Measurements from ENCODE around the gene ZBTB32.

The ZBTB32 gene

DNA sequence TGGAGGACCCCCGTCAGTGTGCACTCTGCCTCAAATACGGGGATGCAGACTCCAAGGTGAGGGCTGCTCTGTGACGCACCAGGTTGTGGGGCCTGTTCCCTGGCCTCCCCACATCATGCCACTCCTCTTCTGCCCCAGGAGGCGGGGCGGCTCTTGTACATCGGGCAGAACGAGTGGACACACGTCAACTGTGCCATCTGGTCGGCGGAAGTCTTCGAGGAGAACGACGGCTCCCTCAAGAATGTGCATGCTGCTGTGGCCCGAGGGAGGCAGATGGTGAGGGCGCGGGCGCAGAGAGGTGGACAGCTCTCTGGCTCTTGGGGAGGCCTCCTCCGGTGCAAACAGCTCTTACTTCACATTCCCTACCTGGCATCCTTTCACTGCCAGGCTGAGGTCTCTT is 24.7 kb downstream of the ZBTB32 start:
- in situ Hi-C loops (cut with HindIII; ENCODE audit: low sequenced_read_pairs), result no loop called here
- no peak for DNase-seq (ENCODE audit: low read depth)
- H3K4me3 ChIP-seq (ENCODE audit: low read depth, low read length), result no peak overlapping the region
- TF ChIP-seq, protein P1, sequence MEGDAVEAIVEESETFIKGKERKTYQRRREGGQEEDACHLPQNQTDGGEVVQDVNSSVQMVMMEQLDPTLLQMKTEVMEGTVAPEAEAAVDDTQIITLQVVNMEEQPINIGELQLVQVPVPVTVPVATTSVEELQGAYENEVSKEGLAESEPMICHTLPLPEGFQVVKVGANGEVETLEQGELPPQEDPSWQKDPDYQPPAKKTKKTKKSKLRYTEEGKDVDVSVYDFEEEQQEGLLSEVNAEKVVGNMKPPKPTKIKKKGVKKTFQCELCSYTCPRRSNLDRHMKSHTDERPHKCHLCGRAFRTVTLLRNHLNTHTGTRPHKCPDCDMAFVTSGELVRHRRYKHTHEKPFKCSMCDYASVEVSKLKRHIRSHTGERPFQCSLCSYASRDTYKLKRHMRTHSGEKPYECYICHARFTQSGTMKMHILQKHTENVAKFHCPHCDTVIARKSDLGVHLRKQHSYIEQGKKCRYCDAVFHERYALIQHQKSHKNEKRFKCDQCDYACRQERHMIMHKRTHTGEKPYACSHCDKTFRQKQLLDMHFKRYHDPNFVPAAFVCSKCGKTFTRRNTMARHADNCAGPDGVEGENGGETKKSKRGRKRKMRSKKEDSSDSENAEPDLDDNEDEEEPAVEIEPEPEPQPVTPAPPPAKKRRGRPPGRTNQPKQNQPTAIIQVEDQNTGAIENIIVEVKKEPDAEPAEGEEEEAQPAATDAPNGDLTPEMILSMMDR (IDR thresholded peaks at IDR 0.05; ENCODE audit: low read depth, low read length, missing control alignments), result no peak

DNA sequence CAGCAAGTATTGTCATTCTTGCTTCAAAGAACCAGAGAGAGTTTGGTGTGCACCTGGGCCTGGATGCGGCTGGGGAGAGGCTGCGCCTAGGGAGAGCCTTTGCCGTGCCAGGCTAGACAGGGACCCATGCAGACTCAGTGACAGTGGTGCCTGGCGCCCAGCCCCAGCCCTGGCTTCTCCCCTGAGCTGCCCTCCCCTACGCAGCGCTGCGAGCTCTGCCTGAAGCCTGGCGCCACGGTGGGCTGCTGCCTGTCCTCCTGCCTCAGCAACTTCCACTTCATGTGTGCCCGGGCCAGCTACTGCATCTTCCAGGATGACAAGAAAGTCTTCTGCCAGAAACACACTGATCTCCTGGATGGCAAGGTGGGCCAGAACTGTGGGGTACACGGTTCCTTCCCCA is 25.4 kb downstream of the ZBTB32 start:
- in situ Hi-C loops (cut with HindIII; ENCODE audit: low sequenced_read_pairs), result no loop called here

DNA sequence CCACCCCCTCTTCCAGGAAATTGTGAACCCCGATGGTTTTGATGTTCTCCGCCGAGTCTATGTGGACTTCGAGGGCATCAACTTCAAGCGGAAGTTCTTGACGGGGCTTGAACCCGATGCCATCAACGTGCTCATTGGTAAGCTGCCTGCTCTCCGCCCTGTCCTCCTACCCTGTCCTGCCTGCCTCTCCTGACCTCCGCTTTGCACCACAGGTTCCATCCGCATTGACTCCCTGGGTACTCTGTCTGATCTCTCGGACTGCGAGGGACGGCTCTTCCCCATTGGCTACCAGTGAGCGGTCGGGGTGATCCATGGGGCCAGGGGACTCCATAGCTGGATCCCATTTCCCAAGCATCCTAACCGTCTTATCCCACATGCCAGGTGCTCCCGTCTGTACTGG is 26.0 kb downstream of the ZBTB32 start:
- TF ChIP-seq, protein P1 (IDR thresholded peaks at IDR 0.05; ENCODE audit: low read depth, low read length, missing control alignments), result no peak
- no peak for DNase-seq (ENCODE audit: low read depth)
- H3K4me3 ChIP-seq (ENCODE audit: low read depth, low read length), result no peak overlapping the region
- in situ Hi-C loops (cut with HindIII; ENCODE audit: low sequenced_read_pairs), result no loop called here

More for the DNA sequence above, 25.4 kb downstream of the ZBTB32 start:
- no peak overlapping the region for H3K4me3 ChIP-seq (ENCODE audit: low read depth, low read length)
- TF ChIP-seq, protein P1 (IDR thresholded peaks at IDR 0.05; ENCODE audit: low read depth, low read length, missing control alignments), result no peak
- no peak for DNase-seq (ENCODE audit: low read depth)

DNA sequence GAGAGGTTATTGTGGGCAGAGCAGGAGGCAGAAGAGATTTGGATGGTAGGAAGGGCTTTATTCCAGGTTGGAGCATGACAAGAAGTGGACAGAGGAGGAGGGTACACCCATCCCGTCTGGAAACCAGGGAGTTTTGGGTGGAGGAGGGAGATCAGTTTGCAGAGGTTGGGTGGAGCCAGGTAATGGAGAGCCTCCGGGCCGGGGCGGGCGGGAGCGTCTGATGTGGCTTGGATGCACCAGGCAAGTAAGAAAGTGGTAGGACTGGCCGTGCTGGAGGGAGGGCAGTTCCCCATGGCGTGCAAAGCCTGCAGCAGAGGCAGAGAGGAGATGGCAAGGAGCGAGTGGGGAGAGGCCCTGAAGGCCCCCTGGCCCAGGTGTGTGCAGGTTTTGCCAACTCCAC is 27.0 kb downstream of the ZBTB32 start:
- H3K4me3 ChIP-seq (ENCODE audit: low read depth, low read length), result no peak overlapping the region
- TF ChIP-seq, protein P1 (IDR thresholded peaks at IDR 0.05; ENCODE audit: low read depth, low read length, missing control alignments), result no peak
- in situ Hi-C loops (cut with HindIII; ENCODE audit: low sequenced_read_pairs), result no loop called here

GRCh38 chr19:35731779-35732405 is 27.5 kb downstream of the ZBTB32 start:
- in situ Hi-C loops (cut with HindIII; ENCODE audit: low sequenced_read_pairs), result no loop called here
- TF ChIP-seq, protein P1 (IDR thresholded peaks at IDR 0.05; ENCODE audit: low read depth, low read length, missing control alignments), result no peak
- no peak overlapping the region for H3K4me3 ChIP-seq (ENCODE audit: low read depth, low read length)
- no peak for DNase-seq (ENCODE audit: low read depth)

More for the DNA sequence above, 27.0 kb downstream of the ZBTB32 start:
- DNase-seq (ENCODE audit: low read depth), result no peak

DNA sequence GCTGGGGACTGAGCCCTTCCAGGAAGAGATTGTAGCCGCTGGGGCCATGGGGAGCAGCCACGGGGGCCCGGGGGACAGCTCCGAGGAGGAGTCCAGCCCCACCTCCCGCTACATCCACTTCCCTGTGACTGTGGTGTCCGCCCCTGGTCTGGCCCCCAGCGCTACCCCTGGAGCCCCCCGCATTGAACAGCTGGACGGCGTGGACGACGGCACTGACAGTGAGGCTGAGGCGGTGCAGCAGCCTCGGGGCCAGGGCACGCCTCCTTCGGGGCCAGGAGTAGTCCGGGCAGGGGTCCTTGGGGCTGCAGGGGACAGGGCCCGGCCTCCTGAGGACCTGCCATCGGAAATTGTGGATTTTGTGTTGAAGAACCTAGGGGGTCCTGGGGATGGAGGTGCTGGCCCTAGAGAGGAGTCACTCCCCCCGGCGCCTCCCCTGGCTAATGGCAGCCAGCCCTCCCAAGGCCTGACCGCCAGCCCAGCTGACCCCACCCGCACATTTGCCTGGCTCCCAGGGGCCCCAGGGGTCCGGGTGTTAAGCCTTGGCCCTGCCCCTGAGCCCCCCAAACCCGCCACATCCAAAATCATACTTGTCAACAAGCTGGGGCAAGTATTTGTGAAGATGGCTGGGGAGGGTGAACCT is 28.3 kb downstream of the ZBTB32 start:
- no peak for DNase-seq (ENCODE audit: low read depth)
- no peak overlapping the region for H3K4me3 ChIP-seq (ENCODE audit: low read depth, low read length)
- TF ChIP-seq, protein P1 (IDR thresholded peaks at IDR 0.05; ENCODE audit: low read depth, low read length, missing control alignments), result no peak
- in situ Hi-C loops (cut with HindIII; ENCODE audit: low sequenced_read_pairs), result no loop called here
